GM21737 (cell line): ENCODE measurements around the gene WDR64.
"Not testable (repeated sequence)": the region's sequence is repeated elsewhere in the genome, so short reads cannot be mapped to it uniquely, and the experiment has no call there.

ENCODE experiments used
- ATAC-seq: cut with Tn5 transposase; IDR thresholded peaks from one replicate; pipeline ENCODE4 v1.9.1; 2021; ENCODE audit warnings: mild to moderate bottlenecking, moderate library complexity; ENCODE audit not compliant: unreplicated experiment

Gene WDR64

DNA sequence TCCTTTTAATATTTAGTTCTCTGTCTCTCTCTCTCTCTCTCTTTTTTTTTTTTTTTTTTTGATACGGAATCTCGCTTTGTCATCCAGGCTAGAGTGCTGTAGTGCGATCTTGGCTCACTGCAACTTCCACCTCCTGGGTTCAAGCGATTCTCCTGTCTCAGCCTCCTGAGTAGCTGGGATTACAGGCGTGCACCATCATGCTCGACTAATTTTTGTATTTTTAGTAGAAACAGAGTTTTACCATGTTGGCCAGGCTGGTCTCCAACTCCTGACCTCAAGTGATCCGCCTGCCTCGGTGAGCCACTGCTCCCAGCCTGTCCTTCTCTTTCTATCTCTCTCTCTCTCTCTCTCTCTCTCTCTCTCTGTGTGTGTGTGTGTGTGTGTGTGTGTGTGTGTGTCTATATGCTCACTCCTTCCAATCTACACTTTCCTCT, 83.4 kb downstream of the WDR64 start:
- not testable (repeated sequence) for ATAC-seq

DNA sequence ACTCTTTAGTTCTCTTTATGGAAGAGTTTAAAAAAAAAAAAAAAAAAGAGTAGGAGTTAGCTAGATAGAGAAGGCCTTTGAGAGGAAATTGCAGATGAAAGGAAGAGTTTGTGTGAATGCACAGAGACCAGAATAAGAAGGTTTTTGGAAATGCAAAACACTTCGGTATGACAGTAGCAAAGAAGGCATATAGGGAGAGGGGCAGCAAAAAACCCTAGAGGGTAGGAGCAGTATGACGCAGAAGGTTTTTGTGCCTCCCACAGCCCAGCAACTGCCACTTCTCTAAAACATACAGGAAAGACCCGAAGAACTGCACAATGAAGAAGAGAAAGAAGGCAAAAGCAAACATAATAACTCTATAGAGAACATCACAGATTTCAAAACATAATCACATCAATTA, 84.3 kb downstream of the WDR64 start:
- no peak for ATAC-seq

DNA sequence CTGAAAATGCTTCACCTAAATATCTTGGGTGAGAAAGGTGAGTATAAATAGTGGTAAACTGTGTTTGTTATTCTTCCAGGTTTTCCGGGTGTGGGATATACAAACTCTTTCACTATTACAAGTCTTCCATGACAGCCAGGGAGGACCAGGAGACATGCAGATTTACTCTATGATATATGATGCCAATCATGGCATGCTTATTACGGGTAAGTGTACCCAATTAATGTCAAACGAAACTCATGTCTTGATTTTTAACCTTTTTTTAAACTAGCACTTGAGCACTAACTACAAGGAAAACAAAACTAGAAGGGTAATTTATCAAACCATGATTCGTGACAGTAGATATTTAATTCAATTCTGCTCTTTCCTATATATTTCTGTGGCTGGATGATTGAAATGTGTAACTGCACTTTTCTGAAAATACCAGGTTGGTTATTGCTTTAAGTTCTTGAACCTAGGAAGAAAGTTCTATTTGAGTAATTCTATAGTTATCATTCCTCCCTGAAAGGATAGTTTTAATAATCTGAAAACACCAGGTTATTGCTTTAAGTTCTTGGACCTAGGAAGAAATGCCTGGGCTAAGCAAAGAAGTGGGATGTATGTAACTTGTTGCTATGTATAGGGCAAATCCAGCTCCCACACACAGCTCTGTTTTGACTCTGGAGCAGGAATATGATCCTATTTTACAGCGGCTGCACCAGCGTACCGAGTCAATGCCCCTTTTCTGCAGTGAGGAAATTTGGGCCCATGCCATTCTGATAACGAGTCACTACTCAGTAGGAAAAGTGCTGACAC, 86.4 kb downstream of the WDR64 start:
- ATAC-seq = no peak

DNA sequence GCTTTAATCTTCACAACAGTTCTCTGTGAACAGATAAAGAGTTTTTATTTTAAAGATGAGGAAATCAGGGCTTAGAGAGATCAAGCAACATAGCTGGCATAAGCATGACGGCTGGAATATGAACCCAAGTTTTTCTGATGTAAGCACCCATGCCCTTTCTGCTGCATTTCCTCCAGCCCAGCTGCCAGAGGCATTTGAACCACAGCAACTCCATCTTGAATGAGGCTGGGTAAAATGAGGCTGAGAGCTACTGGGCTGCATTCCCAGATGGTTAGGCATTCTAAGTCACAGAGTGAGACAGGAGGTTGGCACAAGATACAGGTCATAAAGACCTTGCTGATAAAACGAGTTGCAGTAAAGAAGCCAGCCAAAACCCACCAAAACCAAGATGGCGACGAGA, 90.0 kb downstream of the WDR64 start:
- no peak for ATAC-seq

DNA sequence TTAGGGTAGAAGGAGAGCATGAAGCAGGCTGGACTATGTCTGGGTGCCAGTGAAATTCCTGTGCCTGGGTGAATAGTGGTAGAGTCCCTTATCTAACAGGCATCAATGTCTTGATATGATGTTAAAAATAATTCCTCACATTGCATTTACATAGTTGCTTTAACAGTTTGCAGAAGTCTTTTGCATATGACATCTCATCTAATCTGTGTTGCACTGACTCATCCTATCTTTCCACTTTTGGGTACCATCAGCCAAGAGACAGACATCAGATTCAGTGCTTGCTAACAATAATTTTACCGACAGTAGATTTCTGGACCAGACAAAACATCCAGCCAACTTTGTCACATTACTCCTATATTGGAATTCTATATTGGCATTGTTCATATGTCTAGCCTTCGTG, 92.5 kb downstream of the WDR64 start:
- ATAC-seq = no peak

DNA sequence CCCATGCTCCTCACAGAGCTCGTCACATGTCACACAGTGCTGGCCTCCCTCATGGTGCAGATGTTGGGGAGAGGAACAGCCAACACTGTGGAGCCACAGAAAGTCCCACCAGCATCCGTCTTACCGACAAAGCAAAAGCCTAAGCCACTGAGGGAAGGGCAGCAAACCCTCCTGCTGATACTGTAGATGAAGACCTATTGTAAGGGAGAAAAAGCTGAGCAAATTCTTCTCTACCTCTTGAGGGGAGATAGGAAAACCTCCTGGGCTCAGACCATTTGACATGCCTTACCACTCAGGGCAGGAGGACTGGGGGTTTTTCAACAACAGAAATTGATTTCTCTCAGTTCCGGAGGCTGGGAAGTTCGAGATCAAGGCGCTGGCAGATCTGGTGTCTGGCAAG, 95.9 kb downstream of the WDR64 start:
- no peak for ATAC-seq

DNA sequence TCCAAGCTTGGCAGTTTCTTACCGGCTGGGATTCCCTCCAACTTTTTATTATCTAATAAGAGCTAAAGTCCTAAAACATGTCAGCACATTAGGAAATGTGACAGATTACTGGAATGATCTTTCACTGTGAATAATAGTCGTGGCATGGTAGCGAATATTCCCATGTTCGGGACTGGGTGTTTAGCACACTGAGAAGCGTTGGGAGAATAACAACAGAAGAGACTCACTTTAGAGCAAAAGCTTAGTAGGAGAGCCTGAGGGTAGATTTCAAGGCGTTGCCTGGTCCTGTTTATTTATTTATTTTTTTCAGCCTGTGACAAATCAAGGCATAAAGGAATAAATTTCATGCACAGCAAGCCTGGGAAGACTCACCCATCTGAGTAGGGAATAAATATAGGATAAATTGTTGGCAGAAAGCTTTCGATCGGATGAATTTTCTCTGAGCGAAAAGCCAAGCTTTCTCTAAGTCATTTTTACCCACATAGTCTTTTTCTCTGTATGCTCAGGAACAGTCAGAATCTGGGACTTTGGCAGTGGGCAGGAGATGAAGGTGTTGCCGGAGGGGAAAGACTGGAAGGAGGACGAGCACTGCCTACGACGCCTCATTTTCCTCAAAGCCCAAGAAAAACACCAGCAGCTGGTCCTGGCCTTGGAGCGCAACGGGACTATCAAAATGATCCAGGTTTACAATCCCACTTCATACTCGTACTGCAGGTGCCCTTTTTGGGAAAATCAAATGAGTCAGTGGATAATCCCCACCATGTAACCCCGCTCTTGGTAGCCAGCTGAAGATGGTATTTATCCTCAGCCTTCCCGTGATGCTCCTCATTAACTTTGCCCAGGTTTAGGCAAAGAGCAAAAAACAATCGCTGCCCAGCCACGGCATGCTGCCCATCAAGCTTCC, 97.2 kb downstream of the WDR64 start:
- ATAC-seq = no peak

DNA sequence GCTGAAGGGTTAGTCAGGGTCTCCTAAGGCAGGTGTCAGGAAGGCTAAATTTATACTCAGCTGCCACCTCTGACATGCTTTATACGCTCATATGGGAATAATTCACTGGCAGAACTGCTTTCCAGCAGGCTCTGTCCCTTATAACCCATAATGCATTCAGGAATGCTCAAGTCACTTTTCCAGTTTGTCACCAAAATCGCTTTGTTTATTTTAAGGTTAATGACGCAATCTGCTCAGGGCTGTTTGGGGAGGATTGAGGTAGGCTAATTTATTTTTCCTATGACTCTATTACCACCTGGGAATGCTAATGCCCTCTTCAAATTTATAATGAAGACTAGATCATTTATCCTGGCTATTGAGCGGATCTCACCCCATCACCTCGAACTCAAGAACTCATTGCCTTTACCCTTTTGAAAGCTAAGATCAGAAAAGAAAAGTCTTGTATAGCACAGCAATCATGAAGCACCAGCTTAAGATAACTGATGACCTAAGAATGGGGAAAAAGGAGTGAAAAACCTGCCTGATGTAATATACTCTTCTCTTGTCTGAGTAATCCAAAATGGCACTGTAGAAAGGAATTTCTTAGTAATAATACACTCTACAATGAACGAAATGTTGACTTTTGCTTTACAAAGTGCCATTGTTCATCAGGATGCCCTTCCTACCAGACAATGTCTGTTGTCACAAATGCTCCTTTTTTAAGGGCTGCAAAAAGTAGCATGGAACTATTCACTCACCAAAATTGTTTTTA, 98.0 kb downstream of the WDR64 start:
- no peak for ATAC-seq

DNA sequence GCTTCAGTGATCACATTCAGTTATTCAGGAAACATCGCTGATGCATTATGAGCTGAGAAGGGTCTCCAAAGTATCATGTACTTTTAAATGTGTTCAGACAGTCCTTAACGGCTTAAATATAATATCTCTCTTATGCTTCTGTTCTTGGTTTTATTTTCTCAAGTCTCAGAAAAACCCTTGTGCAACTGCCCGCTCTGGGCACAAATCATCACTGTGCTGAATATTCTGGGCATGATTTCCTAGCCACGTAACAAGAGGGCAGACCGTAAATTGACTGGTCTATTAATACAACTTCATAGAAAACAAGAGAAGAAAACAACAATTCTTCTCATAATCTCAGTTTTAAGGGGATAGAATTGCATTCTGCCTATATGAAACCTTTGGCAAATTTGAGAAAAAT, 99.4 kb downstream of the WDR64 start:
- no peak for ATAC-seq

DNA sequence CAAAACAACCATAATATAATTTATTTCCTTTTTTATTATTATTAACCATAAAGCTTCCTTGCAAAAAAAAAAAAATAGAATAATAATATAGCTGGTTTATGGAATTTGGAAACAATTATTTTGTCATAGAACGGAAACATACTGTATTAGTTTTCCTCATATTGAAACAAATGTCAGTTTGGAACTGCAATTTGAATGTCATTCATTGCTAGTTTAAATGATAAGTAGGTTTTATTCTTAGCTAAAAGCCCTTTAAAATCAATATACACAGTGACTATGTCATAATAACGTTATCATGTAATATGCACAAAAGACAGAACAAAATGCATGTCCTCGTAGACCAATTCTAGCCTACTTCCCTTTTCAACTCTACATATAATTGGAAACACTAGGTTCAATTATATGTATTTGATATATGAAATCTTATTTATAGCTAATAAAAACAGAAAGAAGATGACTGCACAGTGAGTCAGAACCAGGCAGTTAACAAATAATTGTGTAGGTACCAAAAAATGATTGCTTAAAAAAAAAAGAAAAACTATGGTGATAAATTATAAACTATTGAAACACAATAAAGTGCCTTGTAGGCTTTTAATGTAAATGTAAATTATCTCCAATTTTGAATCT, 110.7 kb downstream of the WDR64 start:
- no peak for ATAC-seq

DNA sequence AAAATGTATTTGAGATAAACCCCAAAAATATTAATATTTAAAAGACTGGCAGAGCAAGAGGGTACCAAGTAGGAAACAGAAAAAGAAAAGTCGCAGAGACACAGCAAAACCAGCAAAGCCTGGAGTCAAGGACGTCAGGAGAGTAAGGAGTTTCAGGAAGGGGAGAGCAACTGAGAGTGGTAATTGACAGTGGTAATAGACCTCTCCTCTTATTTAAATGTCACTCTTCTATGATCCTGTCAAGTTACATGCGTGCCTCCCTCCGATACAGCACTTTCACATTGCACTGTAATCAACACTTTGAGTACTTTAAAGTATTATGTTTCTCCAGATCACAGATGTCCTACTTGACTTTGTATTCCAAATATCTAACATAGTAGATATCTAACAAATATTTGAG, 113.3 kb downstream of the WDR64 start:
- ATAC-seq = no peak

DNA sequence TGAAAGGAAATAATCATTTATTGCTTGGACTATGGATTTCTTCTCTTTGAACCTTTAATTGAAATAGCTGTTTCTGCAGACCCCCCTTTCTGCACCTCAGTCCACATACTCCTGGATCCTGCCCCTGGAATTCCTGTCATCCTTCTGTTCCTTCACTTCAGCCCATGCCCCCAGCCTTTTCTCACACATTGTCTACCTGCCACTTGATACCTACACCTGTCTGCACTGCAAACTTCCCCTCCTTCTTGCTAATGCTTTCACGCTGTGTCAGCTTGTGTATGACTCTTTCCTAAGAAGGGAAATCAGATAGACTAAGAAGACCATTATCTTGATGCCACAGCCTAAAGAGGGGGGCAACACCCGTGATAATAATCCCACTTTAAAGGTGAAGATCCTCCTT, 115.7 kb downstream of the WDR64 start:
- no peak for ATAC-seq

DNA sequence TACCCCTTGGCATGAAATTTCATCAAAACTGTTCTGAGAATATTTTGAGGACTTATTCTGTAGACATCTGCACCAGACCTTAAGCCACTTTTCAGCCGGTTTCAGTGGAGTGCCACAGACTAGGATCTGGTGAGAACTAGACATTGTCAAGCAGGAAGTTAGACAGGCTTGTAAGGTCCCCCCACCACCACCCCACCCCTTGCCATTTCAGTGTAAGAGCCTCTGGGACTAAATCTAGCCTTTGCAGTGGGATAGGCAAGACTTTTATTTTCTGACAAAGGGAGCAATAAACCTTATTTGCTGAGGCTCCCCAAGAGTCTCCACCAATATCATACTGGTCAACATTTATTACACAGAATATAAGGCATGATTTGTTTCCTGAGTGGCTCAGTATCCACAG, 118.0 kb downstream of the WDR64 start:
- no peak for ATAC-seq

DNA sequence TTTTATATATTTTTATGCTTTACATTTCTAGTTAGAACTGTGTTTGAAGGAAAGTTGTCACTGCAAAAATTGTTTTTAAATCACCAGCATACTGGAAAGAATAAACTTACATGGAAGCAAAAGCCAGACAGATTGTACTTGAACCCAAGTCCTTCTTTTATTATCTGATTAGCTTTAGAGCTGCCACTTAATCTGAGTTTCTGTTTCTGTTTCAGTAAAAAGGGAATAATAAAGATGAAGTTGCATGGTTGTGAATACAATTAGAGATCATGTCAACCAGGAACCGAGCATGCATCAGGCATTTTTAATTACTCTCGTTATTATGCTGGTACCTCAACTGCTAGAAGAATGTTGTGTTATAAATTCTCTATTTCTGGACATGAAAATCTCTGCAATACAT, 119.0 kb downstream of the WDR64 start:
- ATAC-seq = no peak

DNA sequence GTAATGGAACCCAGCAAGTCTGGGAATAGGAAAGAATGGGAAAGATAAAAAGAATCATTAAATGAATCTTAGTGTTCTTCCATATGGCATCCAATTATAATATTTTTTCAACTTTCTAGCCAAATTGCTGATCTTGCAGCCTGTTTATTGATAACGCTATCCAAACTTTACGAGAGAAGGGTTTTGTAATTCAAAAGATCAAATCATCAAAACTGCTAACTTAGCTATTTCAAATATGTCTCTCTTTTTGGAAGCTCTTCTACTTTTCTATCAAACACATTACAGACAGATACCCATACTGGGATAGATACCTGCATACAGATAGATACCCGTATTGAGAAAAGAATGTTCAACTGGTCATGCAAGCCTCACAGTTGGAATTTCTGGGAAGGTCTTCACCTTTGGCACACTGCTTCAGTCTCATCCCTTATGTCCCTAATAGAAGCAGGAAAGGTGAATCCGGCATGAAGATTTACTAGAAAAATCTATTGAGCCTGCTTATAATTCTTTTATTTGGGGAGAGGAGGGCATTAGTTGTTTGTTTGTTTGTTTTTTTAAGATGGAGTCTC, 120.9 kb downstream of the WDR64 start:
- ATAC-seq = no peak

DNA sequence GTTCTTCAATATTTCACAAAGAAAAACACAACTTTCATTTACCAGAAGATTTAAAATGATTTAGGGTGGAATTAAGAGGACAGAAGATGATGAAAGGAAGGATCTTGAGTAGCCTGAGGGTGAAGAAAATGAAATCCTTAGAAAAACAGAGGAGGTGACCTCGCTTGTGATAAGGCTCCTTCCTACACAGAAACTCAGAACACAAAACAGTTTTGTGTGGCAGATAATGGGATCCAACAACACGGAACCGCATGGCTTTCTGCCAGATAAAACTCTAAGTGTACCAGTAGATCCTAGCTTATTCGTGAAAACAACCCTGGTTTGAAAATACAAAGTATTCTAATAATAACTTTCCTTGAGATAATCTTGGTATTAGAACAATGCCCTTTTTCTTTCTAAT, 121.9 kb downstream of the WDR64 start:
- ATAC-seq = no peak

DNA sequence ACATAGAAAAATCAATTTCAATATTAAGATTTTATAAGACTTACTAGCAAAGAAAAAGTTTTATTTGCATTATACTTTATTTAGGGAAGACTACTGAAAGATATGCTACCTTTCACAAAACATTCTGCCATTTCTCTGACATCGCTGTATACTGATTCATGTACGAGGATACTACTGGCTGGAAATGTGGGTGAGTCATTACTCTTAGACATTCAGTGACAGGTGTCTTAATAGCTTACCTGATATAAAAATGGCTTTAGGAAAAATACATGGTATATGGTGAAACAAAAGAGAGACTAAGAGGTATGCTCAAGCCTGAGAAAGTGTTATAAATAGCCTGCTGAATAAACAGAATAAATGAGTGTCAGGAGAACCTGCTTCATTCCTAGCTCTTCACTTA, 122.9 kb downstream of the WDR64 start:
- no peak for ATAC-seq

DNA sequence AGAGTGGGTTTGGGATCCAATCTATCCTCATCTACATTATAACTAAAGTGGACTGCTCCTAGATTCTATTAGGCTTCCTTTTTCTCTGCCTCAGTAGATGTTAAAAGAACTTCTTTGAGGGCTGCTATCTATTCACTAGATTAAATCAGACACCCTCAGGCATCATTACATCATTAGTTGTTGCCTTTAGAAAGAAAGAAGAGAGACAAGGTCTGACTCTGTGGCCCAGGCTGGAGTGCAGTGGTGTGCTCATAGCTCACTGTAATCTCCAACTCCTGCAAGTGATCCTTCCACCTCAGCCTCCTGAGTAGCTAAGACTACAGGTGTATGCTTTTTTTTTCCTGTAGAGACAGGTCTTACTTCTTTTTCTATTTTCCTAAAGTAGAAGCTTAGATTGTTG, 124.8 kb downstream of the WDR64 start:
- ATAC-seq = no peak

DNA sequence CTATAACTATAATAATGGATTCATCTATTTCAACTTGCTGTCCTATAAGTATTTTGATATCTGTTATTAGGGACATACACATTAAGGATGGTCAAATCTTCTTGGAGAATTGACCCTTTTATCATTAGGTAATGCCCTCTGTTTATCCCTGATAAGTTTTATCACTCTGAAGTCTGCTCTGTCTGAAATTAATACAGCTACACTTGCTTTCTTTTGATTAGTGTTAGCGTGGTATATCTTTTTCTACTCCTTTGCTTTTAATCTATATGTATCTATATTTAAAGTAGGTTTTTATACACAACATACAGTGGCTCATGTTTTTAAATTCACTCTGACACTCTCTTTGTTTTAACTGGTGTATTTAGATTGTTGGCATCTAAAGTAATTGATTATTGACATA, 126.0 kb downstream of the WDR64 start:
- no peak for ATAC-seq

DNA sequence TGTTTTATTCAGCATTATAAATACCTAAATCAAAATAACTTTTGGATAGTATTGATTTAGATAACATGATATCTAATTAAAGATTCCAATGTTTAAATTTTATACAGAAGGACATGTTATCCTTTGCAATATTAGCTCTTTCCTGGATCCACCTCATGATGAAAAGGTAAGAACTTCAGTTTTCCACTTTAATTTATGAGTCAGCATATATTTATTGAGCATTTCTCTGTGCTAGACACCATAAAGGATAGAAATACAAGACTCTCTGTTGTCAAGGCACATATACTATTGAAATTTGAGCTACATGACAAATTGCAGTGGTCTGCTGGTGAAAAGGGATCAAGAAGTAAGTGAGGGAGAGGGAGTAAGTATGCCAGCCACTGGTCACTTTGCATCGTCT, 127.8 kb downstream of the WDR64 start:
- ATAC-seq = no peak

DNA sequence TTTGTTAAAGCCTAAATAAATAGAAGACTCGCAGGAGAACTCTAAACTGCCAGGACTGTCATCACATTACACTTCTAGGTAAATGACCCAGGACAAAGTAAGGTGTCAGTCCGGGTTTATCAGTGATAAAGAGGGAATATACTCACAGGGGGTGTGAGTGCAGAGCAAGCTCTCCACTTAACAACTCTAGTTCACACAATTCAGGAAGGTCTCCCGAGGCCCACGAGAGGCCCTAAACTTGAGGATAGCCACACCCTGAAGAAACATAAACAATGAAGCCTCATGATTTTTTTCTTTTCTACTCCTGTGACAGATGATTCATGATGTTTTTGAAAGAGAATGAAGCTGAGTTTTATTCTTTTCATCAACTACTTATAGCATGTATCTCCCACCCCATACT, 130.3 kb downstream of the WDR64 start:
- no peak for ATAC-seq
